ENCODE measurements around the gene AMN1.
"Not testable (repeated sequence)": the region's sequence is repeated elsewhere in the genome, so short reads cannot be mapped to it uniquely, and the experiment has no call there.

AMN1 gene

GRCh38 chr12:31705621-31706020 is 23.2 kb downstream of the AMN1 start:
- TF ChIP-seq CTCF (IDR thresholded peaks at IDR 0.05; ENCODE audit: borderline replicate concordance, insufficient read depth, low read depth, low read length) = no peak
- H3K4me3 ChIP-seq (ENCODE audit: low read depth, low read length) = no peak overlapping the region

GRCh38 chr12:31702047-31702446 is 26.8 kb downstream of the AMN1 start:
- no peak for TF ChIP-seq CTCF (IDR thresholded peaks at IDR 0.05; ENCODE audit: borderline replicate concordance, insufficient read depth, low read depth, low read length)
- no peak overlapping the region for H3K4me3 ChIP-seq (ENCODE audit: low read depth, low read length)

- not testable (repeated sequence) for H3K4me3 ChIP-seq (ENCODE audit: low read depth, low read length)
Observed at GRCh38 chr12:31689921-31690320, 38.9 kb downstream of the AMN1 start.

- no peak overlapping the region for H3K4me3 ChIP-seq (ENCODE audit: low read depth, low read length)
- TF ChIP-seq CTCF (IDR thresholded peaks at IDR 0.05; ENCODE audit: borderline replicate concordance, insufficient read depth, low read depth, low read length) = no peak
Observed at GRCh38 chr12:31687101-31687527, 41.7 kb downstream of the AMN1 start.

- H3K4me3 ChIP-seq (ENCODE audit: low read depth, low read length) = no peak overlapping the region
- no peak for TF ChIP-seq CTCF (IDR thresholded peaks at IDR 0.05; ENCODE audit: borderline replicate concordance, insufficient read depth, low read depth, low read length)
Observed at GRCh38 chr12:31685801-31686200, 43.0 kb downstream of the AMN1 start.

GRCh38 chr12:31682136-31682962 is 46.5 kb downstream of the AMN1 start:
- TF ChIP-seq CTCF (IDR thresholded peaks at IDR 0.05; ENCODE audit: borderline replicate concordance, insufficient read depth, low read depth, low read length) = peak; percentile 66; the same call in 1 of the 2 replicates
- no peak overlapping the region for H3K4me3 ChIP-seq (ENCODE audit: low read depth, low read length)

GRCh38 chr12:31672521-31672920 is 56.3 kb downstream of the AMN1 start:
- no peak overlapping the region for H3K4me3 ChIP-seq (ENCODE audit: low read depth, low read length)
- TF ChIP-seq CTCF (IDR thresholded peaks at IDR 0.05; ENCODE audit: borderline replicate concordance, insufficient read depth, low read depth, low read length) = no peak

- not testable (repeated sequence) for H3K4me3 ChIP-seq (ENCODE audit: low read depth, low read length)
Observed at GRCh38 chr12:31669582-31669981, 59.2 kb downstream of the AMN1 start.
